Stomach smooth muscle (tissue), 2 donors: ENCODE measurements around the gene CASS4.

Source experiments
- H3K27ac ChIP-seq: one replicate; pipeline ENCODE4 v1.7.0; 2013; ENCODE audit warnings: mild to moderate bottlenecking, low read length, inconsistent platforms
- H3K27me3 ChIP-seq, 2 donors: one replicate each; pipeline ENCODE4 v1.7.0; 2013; ENCODE audit warnings: low read length in 2 of 2; ENCODE audit not compliant: insufficient read depth in 2 of 2, control insufficient read depth in 1 of 2
- H3K36me3 ChIP-seq, 2 donors: one replicate each; pipeline ENCODE4 v1.7.0; 2013; ENCODE audit warnings: low read length in 2 of 2; ENCODE audit not compliant: control insufficient read depth in 2 of 2, insufficient read depth in 2 of 2
- H3K4me1 ChIP-seq: one replicate; pipeline ENCODE4 v1.7.0; 2013; ENCODE audit warnings: low read length; ENCODE audit not compliant: control insufficient read depth, insufficient read depth
- H3K4me3 ChIP-seq, 2 donors: one replicate each; pipeline ENCODE4 v1.7.0; 2013; ENCODE audit warnings: low read length in 2 of 2
- H3K9ac ChIP-seq, 2 donors: one replicate each; pipeline ENCODE4 v1.7.0; 2013; ENCODE audit warnings: low read length in 2 of 2, mild to moderate bottlenecking in 1 of 2
- H3K9me3 ChIP-seq, 2 donors: one replicate each; pipeline ENCODE4 v1.7.0; 2013; ENCODE audit warnings: low read length in 2 of 2; ENCODE audit not compliant: control insufficient read depth in 2 of 2
- donor health status: healthy.
- donor health status: Pancreatic carcinoma.

Gene CASS4

GRCh38 chr20:56461576-56461975 is 49.5 kb downstream of the CASS4 start:
- Histone ChIP-seq H3K9me3 (no peaks in the 10 kb centered on the region), H3K27ac (no peak overlapping the region), H3K27me3 (no peaks in the 10 kb centered on the region), H3K4me1 (no peaks in the 10 kb centered on the region), H3K4me3 (no peak overlapping the region), H3K9ac (no peak overlapping the region), H3K36me3 (no peaks in the 10 kb centered on the region)

- Histone ChIP-seq H3K9me3 (no peaks in the 10 kb centered on the region), H3K4me1 (no peaks in the 10 kb centered on the region), H3K36me3 (no peaks in the 10 kb centered on the region), H3K27ac (no peak overlapping the region), H3K9ac (no peak overlapping the region), H3K4me3 (no peak overlapping the region), H3K27me3 (no peaks in the 10 kb centered on the region)
Measured at GRCh38 chr20:56463428-56463827, 51.4 kb downstream of the CASS4 start.

- Histone ChIP-seq H3K4me3 (no peak overlapping the region), H3K27me3 (no peaks in the 10 kb centered on the region), H3K27ac (no peak overlapping the region), H3K9ac (no peak overlapping the region), H3K36me3 (no peaks in the 10 kb centered on the region), H3K9me3 (no peaks in the 10 kb centered on the region), H3K4me1 (peaks cover 2% of the 10 kb centered on the region)
Measured at GRCh38 chr20:56465997-56466396, 53.9 kb downstream of the CASS4 start.

- Histone ChIP-seq H3K9ac (peak overlapping the region; percentile 55 to 73), H3K4me1 (peaks cover 2% of the 10 kb centered on the region), H3K36me3 (peaks cover 0 to 2% of the 10 kb centered on the region in 2 donors)
Measured at GRCh38 chr20:56467968-56468315, 55.9 kb downstream of the CASS4 start.

GRCh38 chr20:56468316-56469076 is 56.4 kb downstream of the CASS4 start, which contains the start of gene RTF2:
TSS of gene RTF2 (plus strand) at chr20:56468627. CDS start at chr20:56468698, 71 bp downstream.
- Histone ChIP-seq H3K4me3 (peak within 1 kb of the TSS; percentile 75 to 97), H3K4me1 (peaks cover 2% of the 10 kb centered on the region)

More at GRCh38 chr20:56467968-56468315, 55.9 kb downstream of the CASS4 start:
- peak overlapping the region; percentile 79 for H3K27ac ChIP-seq
- no peaks in the 10 kb centered on the region for H3K9me3 ChIP-seq
- H3K4me3 ChIP-seq, result peak overlapping the region; percentile 75 to 97
- H3K27me3 ChIP-seq, result no peaks in the 10 kb centered on the region

GRCh38 chr20:56469077-56469449 is 57.0 kb downstream of the CASS4 start:
- Histone ChIP-seq H3K27me3 (no peaks in the 10 kb centered on the region), H3K27ac (peak overlapping the region; percentile 79), H3K9ac (peak overlapping the region; percentile 73 to 97), H3K9me3 (no peaks in the 10 kb centered on the region), H3K36me3 (peaks cover 7 to 11% of the 10 kb centered on the region in 2 donors), H3K4me1 (peaks cover 2% of the 10 kb centered on the region), H3K4me3 (peak overlapping the region; percentile 75 to 97)

More at GRCh38 chr20:56468316-56469076, 56.4 kb downstream of the CASS4 start, which contains the start of gene RTF2:
- H3K9ac ChIP-seq, result peak within 1 kb of the TSS; percentile 73 to 97
- peak within 1 kb of the TSS; percentile 79 for H3K27ac ChIP-seq
- no peaks in the 10 kb centered on the region for H3K27me3 ChIP-seq
- H3K9me3 ChIP-seq, result no peaks in the 10 kb centered on the region
- H3K36me3 ChIP-seq, result peaks cover 3 to 7% of the 10 kb centered on the region in 2 donors

- H3K4me3 ChIP-seq, result no peak overlapping the region
- H3K9ac ChIP-seq, result no peak overlapping the region
- H3K27ac ChIP-seq, result no peak overlapping the region
- H3K27me3 ChIP-seq, result no peaks in the 10 kb centered on the region
- H3K9me3 ChIP-seq, result no peaks in the 10 kb centered on the region
- H3K4me1 ChIP-seq, result no peaks in the 10 kb centered on the region
- H3K36me3 ChIP-seq, result peaks cover 50 to 53% of the 10 kb centered on the region in 2 donors
Measured at GRCh38 chr20:56483970-56484369, 71.9 kb downstream of the CASS4 start.

GRCh38 chr20:56487216-56487615 is 75.2 kb downstream of the CASS4 start:
- Histone ChIP-seq H3K27me3 (no peaks in the 10 kb centered on the region), H3K4me3 (no peak overlapping the region), H3K36me3 (peaks cover 35 to 51% of the 10 kb centered on the region in 2 donors), H3K4me1 (no peaks in the 10 kb centered on the region), H3K27ac (no peak overlapping the region), H3K9me3 (no peaks in the 10 kb centered on the region), H3K9ac (no peak overlapping the region)

GRCh38 chr20:56488566-56488965 is 76.5 kb downstream of the CASS4 start:
- no peak overlapping the region for H3K27ac ChIP-seq
- H3K9ac ChIP-seq, result no peak overlapping the region
- H3K36me3 ChIP-seq, result peaks cover 27 to 47% of the 10 kb centered on the region in 2 donors
- H3K9me3 ChIP-seq, result no peaks in the 10 kb centered on the region
- H3K27me3 ChIP-seq, result no peaks in the 10 kb centered on the region
- H3K4me3 ChIP-seq, result no peak overlapping the region
- H3K4me1 ChIP-seq, result no peaks in the 10 kb centered on the region

- Histone ChIP-seq H3K9ac (no peak overlapping the region), H3K4me1 (no peaks in the 10 kb centered on the region), H3K36me3 (peaks cover 8 to 10% of the 10 kb centered on the region in 2 donors), H3K27me3 (no peaks in the 10 kb centered on the region), H3K27ac (no peak overlapping the region), H3K9me3 (no peaks in the 10 kb centered on the region), H3K4me3 (no peak overlapping the region)
Measured at GRCh38 chr20:56501116-56501515, 89.1 kb downstream of the CASS4 start.

GRCh38 chr20:56503916-56504315 is 91.9 kb downstream of the CASS4 start:
- H3K27ac ChIP-seq, result no peak overlapping the region
- H3K36me3 ChIP-seq, result peaks cover 4 to 5% of the 10 kb centered on the region in 2 donors
- H3K27me3 ChIP-seq, result no peaks in the 10 kb centered on the region

More at GRCh38 chr20:56503916-56504315, 91.9 kb downstream of the CASS4 start:
- no peaks in the 10 kb centered on the region for H3K9me3 ChIP-seq
- no peak overlapping the region for H3K9ac ChIP-seq
- no peak overlapping the region for H3K4me3 ChIP-seq
- no peaks in the 10 kb centered on the region for H3K4me1 ChIP-seq
